DND-41 (cell line): Measurements from ENCODE around the gene GNAS.

ENCODE experiments used
- EZH2 ChIP-seq: IDR thresholded peaks from 3 replicates; pipeline ENCODE4 v1.6.1; 2012; ENCODE audit warnings: borderline replicate concordance, low read depth, mild to moderate bottlenecking, moderate library complexity, low read length, inconsistent platforms; ENCODE audit not compliant: severe bottlenecking
- TF ChIP-seq, protein P1 (sequence below): IDR thresholded peaks from 2 replicates; pipeline ENCODE4 v1.5.1; 2012; ENCODE audit warnings: borderline replicate concordance, low read length, moderate library complexity, mild to moderate bottlenecking; ENCODE audit not compliant: poor library complexity, severe bottlenecking; ENCODE audit errors: extremely low read depth

GRCh38 chr20:58876437-58876836 is 23.9 kb downstream of the GNAS start:
- TF ChIP-seq, protein P1, sequence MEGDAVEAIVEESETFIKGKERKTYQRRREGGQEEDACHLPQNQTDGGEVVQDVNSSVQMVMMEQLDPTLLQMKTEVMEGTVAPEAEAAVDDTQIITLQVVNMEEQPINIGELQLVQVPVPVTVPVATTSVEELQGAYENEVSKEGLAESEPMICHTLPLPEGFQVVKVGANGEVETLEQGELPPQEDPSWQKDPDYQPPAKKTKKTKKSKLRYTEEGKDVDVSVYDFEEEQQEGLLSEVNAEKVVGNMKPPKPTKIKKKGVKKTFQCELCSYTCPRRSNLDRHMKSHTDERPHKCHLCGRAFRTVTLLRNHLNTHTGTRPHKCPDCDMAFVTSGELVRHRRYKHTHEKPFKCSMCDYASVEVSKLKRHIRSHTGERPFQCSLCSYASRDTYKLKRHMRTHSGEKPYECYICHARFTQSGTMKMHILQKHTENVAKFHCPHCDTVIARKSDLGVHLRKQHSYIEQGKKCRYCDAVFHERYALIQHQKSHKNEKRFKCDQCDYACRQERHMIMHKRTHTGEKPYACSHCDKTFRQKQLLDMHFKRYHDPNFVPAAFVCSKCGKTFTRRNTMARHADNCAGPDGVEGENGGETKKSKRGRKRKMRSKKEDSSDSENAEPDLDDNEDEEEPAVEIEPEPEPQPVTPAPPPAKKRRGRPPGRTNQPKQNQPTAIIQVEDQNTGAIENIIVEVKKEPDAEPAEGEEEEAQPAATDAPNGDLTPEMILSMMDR: no peak
- TF ChIP-seq EZH2: no peak
